ENCODE results near the gene EDN1.

EDN1 gene

DNA sequence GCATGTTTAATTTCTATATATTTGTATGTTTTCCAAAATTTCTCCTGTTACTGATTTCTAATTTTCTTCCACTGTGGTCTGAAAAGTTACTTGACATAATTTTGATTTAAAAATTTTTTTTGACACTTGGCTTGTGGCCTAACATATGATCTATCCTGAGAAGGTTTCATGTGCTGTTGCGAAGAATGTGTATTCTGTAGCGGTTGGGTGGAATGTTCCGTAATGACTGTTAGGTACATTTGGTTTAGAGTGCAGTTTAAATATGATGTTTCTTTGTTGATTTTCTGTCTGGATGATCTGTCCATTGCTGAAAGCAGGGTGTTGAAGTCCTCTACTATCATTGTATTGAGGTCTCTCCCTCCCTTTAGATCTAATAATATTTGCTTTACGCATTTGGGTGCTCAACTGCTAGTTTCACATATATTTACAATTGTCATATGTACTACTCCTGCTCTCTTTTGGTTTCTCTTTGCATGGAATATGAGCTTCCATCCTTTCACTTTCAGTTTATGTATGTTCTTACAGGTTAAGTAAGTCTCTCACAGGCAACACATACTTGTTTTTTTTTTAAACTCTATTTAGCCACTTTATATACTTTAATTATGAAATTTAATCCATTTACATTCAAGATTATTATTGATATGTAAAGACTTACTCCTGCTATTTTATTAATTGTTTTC is 19.5 kb upstream of the EDN1 start:
- no peak for DNase-seq (ENCODE audit: low spot score)

DNA sequence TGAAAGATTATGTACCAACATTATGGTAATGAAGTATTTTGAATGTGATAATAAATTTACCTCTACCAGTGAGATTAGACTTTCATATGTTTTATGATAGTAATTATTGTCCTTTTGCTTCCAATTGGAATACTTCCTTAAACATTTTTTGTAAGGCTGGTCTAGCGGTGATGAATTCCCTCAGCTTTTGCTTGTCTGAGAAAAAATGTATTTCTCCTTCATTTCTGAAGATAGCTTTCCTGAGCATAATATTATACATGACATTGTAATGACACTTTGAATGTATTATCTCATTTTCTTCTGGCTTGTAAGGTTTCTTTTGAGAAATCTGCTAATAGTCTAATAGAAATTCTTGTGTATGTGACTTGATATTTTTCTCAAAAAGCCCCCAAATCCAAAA is 18.6 kb upstream of the EDN1 start:
- DNase-seq (ENCODE audit: low spot score), result no peak

DNA sequence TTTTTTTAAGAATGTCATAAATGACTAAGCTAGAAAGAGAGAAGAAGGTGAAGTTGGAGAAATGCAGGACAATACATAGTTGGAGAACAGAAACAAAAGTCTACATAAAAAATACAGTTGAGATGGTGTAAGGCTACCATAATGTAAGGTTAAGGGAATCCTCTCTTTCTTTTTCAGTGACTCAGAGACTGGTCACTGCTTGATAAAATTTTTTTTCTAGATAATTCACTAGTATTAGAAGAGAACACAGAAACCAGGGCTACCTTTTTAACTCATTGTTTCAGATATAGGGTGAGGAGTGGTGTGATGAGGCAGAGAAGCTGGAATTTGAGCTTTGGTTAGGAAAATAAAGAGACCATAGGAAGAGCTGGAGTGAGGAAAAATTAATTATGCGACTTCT is 18.2 kb upstream of the EDN1 start:
- DNase-seq (ENCODE audit: low spot score), result no peak

DNA sequence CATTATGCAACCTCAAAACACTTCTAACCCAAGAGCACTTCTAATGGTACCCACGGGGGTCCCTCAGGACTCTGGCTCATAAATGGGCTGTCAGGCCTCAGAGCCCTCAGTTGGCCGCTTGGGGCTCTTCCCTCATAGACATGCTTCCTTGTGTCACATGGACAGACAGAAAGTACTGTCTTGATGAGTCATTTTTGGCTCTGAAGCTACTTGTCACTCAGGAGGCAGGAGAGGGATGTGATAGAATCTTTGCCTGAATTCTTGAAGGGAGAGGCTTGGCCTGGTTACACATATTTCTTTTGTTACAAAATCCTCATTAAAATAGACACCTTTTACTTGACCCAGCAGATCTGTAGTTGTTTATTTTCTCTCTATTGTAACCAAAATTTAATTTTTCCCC is 15.1 kb upstream of the EDN1 start:
- no peak for DNase-seq (ENCODE audit: low spot score)

DNA sequence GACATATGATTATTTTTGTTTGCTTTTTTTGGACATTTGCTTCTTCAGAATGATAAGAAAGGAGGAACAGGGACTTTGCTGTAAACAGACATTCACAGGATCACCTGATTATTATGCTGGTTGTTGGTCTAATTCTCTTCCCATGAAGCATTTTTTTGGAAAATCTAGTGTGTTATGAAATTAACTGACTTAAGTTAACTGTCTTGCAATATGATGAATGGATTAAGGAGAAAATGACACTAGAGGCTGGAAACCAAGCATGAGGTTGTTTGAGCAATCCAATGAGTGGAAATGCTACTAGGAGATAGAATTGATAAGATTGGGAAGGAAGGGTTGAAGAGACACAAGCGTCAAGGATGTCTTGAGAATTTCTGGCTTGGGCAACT is 13.2 kb upstream of the EDN1 start:
- DNase-seq (ENCODE audit: low spot score), result no peak

DNA sequence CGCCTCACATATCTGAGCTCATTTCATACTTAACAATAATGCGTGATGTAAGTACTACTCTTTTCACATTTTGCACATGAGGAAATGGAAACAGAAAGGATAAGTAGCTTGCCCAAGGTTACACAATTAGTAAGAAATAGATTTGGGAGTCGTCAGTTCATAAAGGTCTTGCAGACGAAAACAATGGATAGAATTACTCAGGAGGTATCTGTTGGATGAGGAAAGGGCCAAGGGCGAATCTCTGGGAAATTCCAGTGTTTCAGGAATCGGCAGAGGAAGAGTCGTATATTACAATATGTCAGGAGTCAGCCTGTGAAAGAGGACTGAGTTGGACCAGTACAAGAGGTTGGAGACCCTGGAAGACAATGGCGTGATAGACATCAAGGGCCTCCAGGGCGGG is 12.8 kb upstream of the EDN1 start:
- no peak for DNase-seq (ENCODE audit: low spot score)

DNA sequence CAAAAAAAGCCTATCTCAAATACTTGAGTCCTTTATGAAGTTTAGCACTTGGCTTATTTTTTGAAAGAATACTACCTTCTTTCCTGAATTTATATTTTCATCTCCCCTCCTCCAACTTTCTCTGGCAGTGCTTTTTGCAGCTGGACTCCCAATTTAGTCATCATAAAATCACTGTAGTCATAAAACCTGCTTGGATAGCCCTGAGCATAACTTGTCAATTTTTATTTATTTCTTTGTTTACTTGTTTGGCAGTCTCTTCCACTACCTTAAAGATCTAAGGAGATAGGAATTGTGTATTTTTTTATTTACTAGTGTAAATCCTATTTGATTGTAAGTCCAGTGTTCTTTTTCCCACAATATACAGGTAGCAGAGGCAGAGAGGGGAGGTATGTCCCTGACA is 11.2 kb upstream of the EDN1 start:
- DNase-seq (ENCODE audit: low spot score), result no peak

DNA sequence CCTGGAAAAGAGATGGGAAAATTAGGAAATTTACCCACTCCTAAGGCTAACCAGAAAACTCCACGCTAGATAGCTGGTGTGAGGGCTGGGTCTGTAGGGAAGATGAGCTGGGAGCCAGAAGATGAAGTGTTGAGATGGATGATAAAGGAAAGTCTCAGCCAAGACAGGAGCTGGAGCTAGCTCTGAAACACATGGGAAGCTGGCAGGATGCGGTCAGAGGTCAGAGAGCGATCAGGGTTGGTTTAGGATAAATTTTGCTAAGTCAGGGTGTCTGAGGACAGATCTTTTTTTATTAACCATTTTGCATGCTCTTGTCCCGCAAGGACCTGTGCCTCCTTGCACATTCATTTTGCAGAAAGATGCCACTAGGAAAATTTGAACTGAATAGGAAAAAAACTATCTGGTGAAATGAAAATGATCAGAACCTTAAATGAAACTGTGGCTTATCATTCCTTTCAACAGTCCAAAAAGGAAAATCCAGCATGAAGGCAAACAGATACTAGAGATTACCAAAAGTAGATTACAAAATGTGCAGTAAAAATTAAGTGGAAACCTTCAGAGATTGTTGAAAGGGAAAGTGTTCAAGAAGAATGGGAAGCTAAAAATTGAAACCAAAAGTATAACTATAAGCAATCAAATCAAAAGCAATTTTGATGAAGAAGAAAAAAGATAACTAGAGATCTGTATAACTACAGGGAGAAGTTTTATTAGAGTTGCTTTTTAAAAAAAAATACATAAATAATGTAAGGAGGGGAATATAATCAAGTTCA is 10.7 kb upstream of the EDN1 start:
- DNase-seq (ENCODE audit: low spot score), result no peak

DNA sequence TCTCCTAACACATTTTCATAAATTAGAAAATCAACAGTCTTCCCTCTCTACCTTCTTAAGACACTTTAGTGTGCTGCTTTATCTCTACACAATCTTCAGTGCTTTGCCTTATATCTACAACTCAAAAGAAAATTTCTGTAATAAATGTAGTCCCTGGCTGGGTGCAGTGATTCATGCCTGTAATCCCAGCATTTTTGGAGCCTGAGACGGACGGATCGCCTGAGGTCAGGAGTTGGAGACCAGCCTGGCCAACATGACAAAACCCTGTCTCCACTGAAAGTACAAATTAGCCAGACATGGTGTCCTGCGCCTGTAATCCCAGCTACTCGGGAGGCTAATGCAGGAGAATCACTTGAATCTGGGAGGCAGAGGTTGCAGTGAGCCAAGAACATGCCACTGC is 9.7 kb upstream of the EDN1 start:
- DNase-seq (ENCODE audit: low spot score), result no peak

DNA sequence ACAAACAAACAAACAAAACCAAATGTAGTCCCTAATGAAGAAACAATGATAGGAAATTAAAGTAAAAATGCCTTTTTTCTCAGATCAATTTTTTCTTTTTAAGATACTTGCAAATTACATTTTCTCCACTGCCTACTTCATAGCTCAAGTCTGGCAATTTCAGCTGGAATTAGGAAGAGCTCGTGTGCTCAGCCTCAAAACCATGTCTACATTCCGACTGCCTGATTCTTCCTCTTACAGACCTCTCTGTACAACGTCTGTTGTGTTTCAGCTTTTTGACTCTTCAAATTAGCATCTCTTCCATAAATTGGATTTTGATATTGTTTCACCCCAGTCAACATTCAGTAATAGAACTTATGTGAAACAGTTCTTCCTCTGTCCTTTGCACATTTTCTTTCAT is 9.3 kb upstream of the EDN1 start:
- DNase-seq (ENCODE audit: low spot score), result no peak

DNA sequence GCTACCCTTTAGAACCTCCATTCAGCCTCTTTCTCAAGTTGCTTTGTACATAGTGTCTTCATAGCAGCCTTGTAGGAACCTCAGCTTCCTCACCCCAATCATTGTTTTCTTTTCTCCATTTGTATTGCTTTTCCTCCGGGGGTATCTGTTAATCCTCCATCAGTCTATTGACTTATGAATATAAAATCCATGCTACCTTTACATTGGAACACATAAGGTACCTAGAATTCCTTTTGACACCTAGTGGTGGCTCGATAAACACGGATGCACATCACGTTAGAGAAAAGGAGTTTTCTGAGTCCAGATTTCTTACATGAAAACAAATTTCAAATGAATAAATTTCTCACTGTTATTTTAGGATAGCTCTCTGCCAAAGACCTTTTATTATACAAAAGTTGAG is 6.3 kb upstream of the EDN1 start:
- DNase-seq (ENCODE audit: low spot score), result no peak

DNA sequence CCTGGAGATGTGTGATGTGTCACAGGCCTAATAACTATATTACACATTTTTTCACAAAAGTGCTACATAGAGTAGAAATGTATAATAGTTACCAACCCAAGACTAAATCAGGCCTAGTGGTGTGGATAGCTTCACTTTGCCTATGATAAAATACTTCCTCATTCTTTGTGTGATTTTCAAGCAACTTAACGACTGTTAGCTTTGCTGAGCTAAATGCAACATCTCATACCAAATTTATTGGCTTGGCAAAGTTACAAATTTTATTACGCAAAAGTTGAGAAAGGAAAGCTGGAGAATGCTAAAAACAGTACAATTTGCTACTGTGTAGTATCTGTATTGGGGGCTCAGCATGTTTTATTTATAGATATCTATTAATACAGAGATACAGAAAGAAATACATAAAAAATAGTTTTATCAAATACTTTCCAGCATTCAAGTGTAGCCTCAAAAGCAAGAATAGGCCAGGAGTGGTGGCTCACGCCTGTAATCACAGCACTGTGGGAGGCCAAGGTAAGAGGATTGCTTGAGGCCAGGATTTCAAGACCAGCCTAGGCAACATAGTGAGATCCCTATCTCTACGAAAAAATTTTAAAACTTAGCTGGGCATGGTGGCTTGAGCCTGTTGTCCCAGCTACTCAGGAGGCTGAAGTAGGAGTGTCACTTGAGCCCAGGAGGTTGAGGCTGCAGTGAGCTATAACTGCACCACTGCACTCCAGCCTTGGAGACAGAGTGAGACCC is 3.6 kb upstream of the EDN1 start:
- no peak for DNase-seq (ENCODE audit: low spot score)

DNA sequence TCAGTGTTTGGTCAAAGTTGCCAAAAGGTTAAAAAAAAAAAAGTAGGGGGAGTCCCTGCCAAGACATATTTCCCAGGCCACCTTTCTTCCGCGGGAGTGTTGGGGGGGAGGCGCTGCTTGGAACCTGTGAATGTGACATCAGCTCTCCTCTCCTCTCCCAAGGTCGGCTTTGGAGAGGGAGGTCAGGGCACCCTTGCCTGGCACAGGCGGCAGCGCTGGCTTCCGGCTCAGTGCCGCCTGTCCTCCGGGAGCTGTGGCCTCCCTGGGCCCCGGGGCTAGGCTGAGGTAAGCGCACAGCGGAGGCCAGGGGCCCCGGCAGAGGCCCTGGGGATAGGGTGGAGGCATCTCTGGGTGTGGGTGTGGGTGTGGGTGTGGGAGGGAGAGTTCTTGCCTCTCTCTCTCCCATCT is 1.9 kb upstream of the EDN1 start:
- DNase-seq (ENCODE audit: low spot score), result no peak

DNA sequence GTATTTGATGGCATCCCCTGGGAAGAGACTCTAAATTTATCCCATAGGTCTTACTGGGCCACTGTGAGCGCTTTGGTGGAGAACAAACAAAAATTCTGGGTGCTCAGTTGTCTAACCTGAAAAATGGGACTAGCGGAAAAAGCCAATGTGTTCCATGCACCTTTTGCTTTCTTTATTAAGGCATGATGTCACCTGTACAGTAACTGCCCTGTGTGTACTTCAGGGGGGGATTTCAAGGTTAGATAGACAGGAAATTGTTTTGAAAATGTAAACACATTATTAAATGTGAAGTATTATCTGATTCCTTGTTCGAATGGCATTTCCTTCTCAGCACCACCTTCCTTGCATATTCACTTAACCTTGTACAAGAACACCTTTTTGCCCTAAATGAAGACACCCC is 1.2 kb upstream of the EDN1 start:
- DNase-seq (ENCODE audit: low spot score), result no peak

DNA sequence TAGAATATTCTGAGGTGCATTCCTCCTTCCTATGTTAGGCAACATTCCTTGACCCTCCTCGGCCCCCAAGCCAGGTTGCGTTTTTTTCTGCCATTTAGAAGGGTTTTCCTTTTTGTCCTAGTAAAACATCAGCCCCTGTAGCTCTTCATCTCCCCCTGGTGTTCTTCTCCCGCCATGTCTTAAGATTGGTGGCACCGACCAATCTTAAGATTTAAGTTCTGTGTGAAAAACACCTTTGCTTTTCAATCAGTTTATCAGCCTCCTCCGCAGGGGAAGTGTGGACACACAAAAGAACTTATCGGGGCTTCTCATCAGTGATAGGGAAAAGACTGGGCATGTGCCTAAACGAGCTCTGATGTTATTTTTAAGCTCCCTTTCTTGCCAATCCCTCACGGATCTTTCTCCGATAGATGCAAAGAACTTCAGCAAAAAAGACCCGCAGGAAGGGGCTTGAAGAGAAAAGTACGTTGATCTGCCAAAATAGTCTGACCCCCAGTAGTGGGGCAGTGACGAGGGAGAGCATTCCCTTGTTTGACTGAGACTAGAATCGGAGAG is 719 bp upstream of the EDN1 start:
- DNase-seq (ENCODE audit: low spot score), result peak; percentile 77

DNA sequence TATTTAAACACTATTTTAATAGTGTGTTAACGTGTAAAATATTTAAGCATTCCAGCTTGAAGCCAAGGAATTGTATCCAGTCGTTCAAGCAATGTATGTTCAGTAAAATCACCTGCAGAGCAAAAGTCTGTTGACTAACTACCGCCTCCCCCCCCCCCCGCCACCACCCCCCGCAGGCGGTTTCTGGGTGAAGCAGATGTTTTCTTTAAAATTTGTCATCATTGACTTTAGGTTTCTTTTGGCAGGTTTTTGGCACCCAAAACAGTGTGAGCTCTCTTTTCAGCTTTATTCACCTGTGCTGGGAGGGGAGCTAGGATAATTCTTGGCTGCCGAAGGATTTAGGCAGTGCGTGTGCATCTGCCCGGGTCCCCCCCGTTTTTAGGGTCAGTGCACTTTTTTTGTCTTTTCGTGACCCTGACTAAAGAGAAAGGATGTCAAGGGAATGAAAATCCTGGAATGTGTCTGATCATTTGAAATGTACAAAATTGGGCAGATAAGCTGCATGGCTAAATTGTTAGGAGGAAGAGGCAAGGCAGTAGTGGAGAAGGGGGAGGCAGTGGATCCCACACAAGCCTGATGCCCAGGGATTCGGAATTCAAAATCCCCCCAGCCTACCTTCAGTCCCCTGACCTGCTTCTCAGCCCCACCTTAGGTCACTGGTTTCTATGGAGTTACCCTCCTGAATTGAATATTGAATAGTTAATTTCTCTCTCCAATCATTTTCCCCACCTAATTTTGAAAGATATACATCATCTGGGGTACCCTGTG is 1.1 kb downstream of the EDN1 start:
- DNase-seq (ENCODE audit: low spot score), result no peak

DNA sequence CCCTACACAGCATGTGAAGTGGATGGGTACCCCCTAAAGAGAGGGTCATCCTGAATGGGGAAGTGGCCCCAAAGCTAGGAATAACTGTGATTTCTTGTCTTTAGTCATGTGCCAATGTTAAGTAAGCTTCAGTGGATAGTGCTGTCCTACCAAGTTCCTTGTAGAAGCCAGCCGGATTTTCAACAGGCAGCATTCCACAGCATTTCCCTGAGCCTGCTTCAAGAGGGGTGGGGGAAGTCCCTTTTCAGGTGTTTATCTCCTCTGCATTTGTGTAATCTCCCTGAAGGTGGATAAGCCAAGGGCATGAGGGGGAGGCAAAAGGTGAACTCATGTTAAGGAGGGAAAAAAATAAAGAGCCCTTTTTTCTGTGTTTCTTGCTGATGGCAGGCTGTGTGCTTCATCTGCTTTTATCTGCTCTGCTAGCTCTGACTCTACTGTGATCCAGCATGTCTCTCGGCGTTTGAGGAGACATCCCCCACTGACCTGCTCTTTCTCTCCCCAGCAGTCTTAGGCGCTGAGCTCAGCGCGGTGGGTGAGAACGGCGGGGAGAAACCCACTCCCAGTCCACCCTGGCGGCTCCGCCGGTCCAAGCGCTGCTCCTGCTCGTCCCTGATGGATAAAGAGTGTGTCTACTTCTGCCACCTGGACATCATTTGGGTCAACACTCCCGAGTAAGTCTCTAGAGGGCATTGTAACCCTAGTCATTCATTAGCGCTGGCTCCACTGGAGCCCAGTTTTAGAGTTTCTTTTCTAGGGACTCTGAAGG is 1.9 kb downstream of the EDN1 start:
- no peak for DNase-seq (ENCODE audit: low spot score)

DNA sequence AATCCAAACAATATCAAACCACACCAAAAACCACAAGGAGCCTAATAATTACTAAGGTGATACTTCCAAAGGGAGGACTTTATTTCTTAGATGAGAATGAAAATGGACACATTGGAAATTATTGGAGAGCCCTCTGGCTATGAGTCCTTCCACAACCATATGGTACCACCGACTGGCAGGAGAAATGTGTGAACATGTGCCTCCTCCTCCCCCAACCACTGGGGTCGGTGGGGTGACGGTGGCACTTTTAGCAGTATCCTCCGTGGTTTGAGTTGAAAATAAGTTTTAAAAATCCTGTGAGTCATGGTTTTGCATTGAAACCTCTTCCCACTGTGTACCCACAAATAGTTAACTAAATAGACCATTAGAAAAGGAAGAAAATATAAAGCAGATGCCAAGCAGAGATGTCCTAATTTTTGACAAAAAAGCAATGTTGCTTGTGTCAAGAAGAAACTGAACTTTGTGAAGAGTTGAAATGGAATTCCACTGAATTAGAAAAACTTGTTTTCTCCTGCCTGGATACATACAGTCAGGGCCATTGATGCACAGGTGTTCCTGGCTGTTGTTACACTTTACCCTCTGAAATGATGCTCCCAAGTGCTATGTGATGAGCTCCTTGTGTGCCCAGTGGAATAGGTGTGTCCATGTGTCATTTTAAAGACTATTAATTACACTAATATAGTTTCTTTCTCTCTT is 3.2 kb downstream of the EDN1 start:
- no peak for DNase-seq (ENCODE audit: low spot score)

DNA sequence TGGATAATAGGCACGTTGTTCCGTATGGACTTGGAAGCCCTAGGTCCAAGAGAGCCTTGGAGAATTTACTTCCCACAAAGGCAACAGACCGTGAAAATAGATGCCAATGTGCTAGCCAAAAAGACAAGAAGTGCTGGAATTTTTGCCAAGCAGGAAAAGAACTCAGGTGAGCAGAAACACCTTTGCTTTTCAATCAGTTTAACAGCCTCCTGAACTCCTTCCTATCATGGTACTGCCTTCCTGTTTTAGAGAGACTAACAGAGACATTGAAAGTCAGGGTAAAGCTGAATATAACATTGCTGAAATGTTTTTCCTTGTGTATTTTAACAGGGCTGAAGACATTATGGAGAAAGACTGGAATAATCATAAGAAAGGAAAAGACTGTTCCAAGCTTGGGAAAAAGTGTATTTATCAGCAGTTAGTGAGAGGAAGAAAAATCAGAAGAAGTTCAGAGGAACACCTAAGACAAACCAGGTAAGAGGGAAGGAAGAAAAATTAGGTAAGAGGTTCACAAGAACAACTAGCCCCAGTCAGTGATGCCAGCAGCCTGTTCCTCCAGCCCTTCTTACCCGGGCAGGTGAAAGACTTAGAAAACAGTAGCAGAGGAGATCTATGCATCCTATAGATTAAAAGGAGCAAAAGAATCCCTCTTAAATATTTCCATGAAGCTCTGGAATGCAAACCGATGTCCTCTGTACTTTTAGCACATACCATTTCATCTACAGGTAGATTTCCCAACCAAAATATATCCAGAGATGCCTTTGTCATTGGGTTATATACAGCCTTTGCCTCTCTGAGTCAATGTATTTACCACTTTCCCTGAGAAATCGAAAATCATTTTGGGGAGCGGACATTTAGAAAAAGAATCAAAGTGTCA is 4.0 kb downstream of the EDN1 start:
- no peak for DNase-seq (ENCODE audit: low spot score)
